Measurements from ENCODE around the gene RAB40B.

The RAB40B gene

DNA sequence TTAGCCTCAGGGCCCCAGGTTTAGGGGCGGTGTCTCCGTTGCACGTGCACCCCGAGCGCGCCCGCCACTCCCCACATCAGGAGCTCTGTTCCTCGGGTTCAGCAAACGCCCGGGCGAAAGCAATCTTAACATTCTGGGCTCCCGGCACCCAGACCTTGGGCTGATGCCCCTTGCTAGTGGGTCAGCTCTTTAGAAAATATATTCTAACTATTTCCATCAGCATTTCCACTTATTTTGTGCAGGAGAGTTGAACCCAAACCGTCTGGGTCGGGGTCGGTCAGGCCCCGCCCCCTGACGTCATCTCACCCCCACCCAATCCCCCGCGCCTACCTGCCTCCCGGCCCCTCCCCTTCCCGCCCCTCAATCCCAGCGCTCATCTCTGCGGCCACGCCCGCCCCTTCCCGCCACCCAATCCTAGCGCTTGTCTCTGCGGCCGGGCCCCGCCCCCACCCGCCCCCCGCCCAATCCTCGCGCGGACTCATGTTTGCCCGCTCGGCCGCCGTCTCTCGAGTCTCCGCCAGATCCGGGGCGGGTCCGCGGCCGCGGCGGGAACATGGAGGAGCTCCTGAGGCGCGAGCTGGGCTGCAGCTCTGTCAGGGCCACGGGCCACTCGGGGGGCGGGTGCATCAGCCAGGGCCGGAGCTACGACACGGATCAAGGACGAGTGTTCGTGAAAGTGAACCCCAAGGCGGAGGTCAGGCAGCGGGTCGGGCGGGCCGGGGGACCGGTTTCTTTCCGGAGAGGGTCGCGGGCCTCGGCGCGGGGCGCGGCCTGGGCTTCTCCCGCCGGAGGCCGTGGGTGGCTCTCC is 17.9 kb upstream of the RAB40B start, which contains the start of gene FN3KRP:
TSS of gene FN3KRP (plus strand) at position 504 of the 808 bp plus-strand sequence. CDS start at position 554, 50 bp downstream.
- peaks cover 7% of the 10 kb centered on the region; the same call in 1 of the 2 replicates for H3K4me1 ChIP-seq (ENCODE audit: control insufficient read depth, insufficient read depth, low read length)
- ChIA-PET POLR2A (interaction anchor here (0.6 to 2.1 kb wide), 15 partner anchors 8 to 469 kb away, joined by 3 to 16 read pairs (median 4); no protein-coding TSS in a partner anchor), CTCF (interaction anchor here (1.1 kb wide), 1 partner anchor 8 kb away, joined by 3 read pairs; no protein-coding TSS in a partner anchor)
- H3K27ac ChIP-seq (ENCODE audit: extremely low read depth, low read depth, low read length): peak within 1 kb of the TSS; percentile 80
- peaks cover 24 to 30% of the 10 kb centered on the region in 2 experiments for H3K36me3 ChIP-seq (ENCODE audit: control insufficient read depth in 2 of 2, insufficient read depth in 1 of 2, low read length in 2 of 2)
- H3K9me3 ChIP-seq (ENCODE audit: control insufficient read depth, insufficient read depth, low read depth, low read length): no peaks in the 10 kb centered on the region
- H3K4me3 ChIP-seq (ENCODE audit: low read depth, low read length): peak within 1 kb of the TSS; percentile 88
- peak; percentile 19; the same call in 1 of the 2 replicates for TF ChIP-seq SP7 (tag by site-specific recombination; IDR thresholded peaks at IDR 0.05)
- TF ChIP-seq, protein P1, sequence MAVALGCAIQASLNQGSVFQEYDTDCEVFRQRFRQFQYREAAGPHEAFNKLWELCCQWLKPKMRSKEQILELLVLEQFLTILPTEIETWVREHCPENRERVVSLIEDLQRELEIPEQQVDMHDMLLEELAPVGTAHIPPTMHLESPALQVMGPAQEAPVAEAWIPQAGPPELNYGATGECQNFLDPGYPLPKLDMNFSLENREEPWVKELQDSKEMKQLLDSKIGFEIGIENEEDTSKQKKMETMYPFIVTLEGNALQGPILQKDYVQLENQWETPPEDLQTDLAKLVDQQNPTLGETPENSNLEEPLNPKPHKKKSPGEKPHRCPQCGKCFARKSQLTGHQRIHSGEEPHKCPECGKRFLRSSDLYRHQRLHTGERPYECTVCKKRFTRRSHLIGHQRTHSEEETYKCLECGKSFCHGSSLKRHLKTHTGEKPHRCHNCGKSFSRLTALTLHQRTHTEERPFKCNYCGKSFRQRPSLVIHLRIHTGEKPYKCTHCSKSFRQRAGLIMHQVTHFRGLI (tag by site-specific recombination; IDR thresholded peaks at IDR 0.05): 0 out of 2 replicates have a peak, but pooled peaks have one; percentile 17
- no peak for TF ChIP-seq MZF1 (tag by site-specific recombination; IDR thresholded peaks at IDR 0.05; ENCODE audit: borderline replicate concordance)
- TF ChIP-seq ZNF571 (tag by site-specific recombination; IDR thresholded peaks at IDR 0.05): no peak
- no peak for TF ChIP-seq BCL11B (tag by site-specific recombination; IDR thresholded peaks at IDR 0.05; ENCODE audit: low read depth)
- peak; percentile 73 for TF ChIP-seq KLF16 (tag by site-specific recombination; IDR thresholded peaks at IDR 0.05)
- TF ChIP-seq ZNF324 (tag by site-specific recombination; IDR thresholded peaks at IDR 0.05): 0 out of 2 replicates have a peak, but pooled peaks have one; percentile 18
- TF ChIP-seq GLIS1 (tag by site-specific recombination; IDR thresholded peaks at IDR 0.05): peak; percentile 33; the same call in 1 of the 2 replicates
- TF ChIP-seq EGR2 (tag by site-specific recombination; IDR thresholded peaks at IDR 0.05; ENCODE audit: low read depth): no peak
- TF ChIP-seq ZSCAN23 (tag by site-specific recombination; IDR thresholded peaks at IDR 0.05): no peak
- no peak for TF ChIP-seq ZNF133 (tag by site-specific recombination; IDR thresholded peaks at IDR 0.05)
- TF ChIP-seq, protein P2, sequence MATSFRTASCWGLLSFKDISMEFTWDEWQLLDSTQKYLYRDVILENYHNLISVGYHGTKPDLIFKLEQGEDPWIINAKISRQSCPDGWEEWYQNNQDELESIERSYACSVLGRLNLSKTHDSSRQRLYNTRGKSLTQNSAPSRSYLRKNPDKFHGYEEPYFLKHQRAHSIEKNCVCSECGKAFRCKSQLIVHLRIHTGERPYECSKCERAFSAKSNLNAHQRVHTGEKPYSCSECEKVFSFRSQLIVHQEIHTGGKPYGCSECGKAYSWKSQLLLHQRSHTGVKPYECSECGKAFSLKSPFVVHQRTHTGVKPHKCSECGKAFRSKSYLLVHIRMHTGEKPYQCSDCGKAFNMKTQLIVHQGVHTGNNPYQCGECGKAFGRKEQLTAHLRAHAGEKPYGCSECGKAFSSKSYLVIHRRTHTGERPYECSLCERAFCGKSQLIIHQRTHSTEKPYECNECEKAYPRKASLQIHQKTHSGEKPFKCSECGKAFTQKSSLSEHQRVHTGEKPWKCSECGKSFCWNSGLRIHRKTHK (tag by site-specific recombination; IDR thresholded peaks at IDR 0.05): no peak
- TF ChIP-seq, protein P3, sequence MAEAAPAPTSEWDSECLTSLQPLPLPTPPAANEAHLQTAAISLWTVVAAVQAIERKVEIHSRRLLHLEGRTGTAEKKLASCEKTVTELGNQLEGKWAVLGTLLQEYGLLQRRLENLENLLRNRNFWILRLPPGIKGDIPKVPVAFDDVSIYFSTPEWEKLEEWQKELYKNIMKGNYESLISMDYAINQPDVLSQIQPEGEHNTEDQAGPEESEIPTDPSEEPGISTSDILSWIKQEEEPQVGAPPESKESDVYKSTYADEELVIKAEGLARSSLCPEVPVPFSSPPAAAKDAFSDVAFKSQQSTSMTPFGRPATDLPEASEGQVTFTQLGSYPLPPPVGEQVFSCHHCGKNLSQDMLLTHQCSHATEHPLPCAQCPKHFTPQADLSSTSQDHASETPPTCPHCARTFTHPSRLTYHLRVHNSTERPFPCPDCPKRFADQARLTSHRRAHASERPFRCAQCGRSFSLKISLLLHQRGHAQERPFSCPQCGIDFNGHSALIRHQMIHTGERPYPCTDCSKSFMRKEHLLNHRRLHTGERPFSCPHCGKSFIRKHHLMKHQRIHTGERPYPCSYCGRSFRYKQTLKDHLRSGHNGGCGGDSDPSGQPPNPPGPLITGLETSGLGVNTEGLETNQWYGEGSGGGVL (tag by site-specific recombination; IDR thresholded peaks at IDR 0.05): no peak
- TF ChIP-seq, protein P4, sequence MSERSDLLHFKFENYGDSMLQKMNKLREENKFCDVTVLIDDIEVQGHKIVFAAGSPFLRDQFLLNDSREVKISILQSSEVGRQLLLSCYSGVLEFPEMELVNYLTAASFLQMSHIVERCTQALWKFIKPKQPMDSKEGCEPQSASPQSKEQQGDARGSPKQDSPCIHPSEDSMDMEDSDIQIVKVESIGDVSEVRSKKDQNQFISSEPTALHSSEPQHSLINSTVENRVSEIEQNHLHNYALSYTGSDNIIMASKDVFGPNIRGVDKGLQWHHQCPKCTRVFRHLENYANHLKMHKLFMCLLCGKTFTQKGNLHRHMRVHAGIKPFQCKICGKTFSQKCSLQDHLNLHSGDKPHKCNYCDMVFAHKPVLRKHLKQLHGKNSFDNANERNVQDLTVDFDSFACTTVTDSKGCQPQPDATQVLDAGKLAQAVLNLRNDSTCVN (tag by site-specific recombination; optimal IDR thresholded peaks at IDR 0.05): peak; percentile 93
- TF ChIP-seq, protein P5, sequence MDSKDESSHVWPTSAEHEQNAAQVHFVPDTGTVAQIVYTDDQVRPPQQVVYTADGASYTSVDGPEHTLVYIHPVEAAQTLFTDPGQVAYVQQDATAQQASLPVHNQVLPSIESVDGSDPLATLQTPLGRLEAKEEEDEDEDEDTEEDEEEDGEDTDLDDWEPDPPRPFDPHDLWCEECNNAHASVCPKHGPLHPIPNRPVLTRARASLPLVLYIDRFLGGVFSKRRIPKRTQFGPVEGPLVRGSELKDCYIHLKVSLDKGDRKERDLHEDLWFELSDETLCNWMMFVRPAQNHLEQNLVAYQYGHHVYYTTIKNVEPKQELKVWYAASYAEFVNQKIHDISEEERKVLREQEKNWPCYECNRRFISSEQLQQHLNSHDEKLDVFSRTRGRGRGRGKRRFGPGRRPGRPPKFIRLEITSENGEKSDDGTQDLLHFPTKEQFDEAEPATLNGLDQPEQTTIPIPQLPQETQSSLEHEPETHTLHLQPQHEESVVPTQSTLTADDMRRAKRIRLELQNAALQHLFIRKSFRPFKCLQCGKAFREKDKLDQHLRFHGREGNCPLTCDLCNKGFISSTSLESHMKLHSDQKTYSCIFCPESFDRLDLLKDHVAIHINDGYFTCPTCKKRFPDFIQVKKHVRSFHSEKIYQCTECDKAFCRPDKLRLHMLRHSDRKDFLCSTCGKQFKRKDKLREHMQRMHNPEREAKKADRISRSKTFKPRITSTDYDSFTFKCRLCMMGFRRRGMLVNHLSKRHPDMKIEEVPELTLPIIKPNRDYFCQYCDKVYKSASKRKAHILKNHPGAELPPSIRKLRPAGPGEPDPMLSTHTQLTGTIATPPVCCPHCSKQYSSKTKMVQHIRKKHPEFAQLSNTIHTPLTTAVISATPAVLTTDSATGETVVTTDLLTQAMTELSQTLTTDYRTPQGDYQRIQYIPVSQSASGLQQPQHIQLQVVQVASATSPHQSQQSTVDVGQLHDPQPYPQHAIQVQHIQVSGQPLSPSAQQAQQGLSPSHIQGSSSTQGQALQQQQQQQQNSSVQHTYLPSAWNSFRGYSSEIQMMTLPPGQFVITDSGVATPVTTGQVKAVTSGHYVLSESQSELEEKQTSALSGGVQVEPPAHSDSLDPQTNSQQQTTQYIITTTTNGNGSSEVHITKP (tag by site-specific recombination; IDR thresholded peaks at IDR 0.05): no peak
- no peak for TF ChIP-seq ZFP41 (tag by site-specific recombination; IDR thresholded peaks at IDR 0.05; ENCODE audit: borderline replicate concordance)
- peak; percentile 75 for TF ChIP-seq SP3 (tag by site-specific recombination; IDR thresholded peaks at IDR 0.05)
- peak; percentile 51; the same call in 1 of the 2 replicates for TF ChIP-seq KLF9 (tag by site-specific recombination; IDR thresholded peaks at IDR 0.05; ENCODE audit: low read depth)
- no peak; the same call in 1 of the 2 replicates for TF ChIP-seq ZNF561 (tag by site-specific recombination; IDR thresholded peaks at IDR 0.05; ENCODE audit: borderline replicate concordance)
- TF ChIP-seq ZNF433 (tag by site-specific recombination; IDR thresholded peaks at IDR 0.05; ENCODE audit: low read depth): no peak
- TF ChIP-seq ZSCAN30 (tag by site-specific recombination; IDR thresholded peaks at IDR 0.05): no peak
- TF ChIP-seq MEIS1 (CRISPR knock-in tag; IDR thresholded peaks at IDR 0.05; ENCODE audit: borderline replicate concordance): no peak
- TF ChIP-seq ZFP37 (tag by site-specific recombination; IDR thresholded peaks at IDR 0.05): no peak
- TF ChIP-seq ZNF391 (tag by site-specific recombination; IDR thresholded peaks at IDR 0.05; ENCODE audit: borderline replicate concordance, low read depth): no peak
- TF ChIP-seq ZNF114 (tag by site-specific recombination; IDR thresholded peaks at IDR 0.05): no peak
- peak; percentile 90 for TF ChIP-seq ZNF335 (tag by site-specific recombination; conservative IDR thresholded peaks at IDR 0.05)
